HG03097 (cell line): Measurements from ENCODE around the gene HOXD12.

Source experiments
- ATAC-seq: cut with Tn5 transposase; IDR thresholded peaks from one replicate; pipeline ENCODE4 v1.9.1; 2021; ENCODE audit not compliant: unreplicated experiment, low FRiP score

Gene HOXD12

DNA sequence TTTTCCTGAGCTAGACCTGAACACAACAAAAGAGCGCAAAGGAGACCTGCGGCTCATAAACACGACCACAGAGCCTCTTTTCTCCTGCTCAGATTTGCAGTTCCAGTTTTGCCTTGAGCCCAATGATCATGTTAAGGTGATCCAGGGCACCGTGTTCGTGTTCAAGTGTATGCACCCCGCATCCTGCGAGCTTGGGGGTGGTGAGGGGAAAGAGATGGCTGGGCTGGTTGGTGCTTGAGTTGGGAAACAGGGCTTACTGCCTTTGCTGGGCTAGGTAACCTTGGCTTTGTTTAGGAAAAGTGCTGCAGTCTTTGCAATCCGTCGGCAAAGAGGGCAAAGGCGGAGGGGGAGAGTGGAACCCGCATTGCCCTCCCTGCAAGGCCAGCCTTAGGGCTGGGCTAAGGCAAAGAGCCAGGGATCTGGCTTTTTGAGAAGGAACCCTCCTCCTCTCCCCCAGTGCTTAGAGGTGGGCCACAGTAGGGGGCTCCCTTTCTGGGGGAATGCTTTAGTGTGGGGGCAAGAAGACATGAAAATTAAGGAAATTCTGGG lies 18.3 kb downstream of the HOXD12 start:
- ATAC-seq: no peak

- no peak for ATAC-seq
These were observed 19.2 kb downstream of the HOXD12 start for GRCh38 chr2:176118601-176119339.

GRCh38 chr2:176120364-176121189 lies 21.0 kb downstream of the HOXD12 start:
- ATAC-seq: no peak

GRCh38 chr2:176121190-176122051 lies 21.8 kb downstream of the HOXD12 start:
- ATAC-seq: no peak

GRCh38 chr2:176122052-176122682 lies 22.6 kb downstream of the HOXD12 start:
- ATAC-seq: no peak

GRCh38 chr2:176122683-176123410 lies 23.3 kb downstream of the HOXD12 start, which contains the start of gene HOXD9:
HOXD9 (plus strand) TSS chr2:176122719; CDS start chr2:176122769, 50 bp downstream.
- ATAC-seq: no peak

DNA sequence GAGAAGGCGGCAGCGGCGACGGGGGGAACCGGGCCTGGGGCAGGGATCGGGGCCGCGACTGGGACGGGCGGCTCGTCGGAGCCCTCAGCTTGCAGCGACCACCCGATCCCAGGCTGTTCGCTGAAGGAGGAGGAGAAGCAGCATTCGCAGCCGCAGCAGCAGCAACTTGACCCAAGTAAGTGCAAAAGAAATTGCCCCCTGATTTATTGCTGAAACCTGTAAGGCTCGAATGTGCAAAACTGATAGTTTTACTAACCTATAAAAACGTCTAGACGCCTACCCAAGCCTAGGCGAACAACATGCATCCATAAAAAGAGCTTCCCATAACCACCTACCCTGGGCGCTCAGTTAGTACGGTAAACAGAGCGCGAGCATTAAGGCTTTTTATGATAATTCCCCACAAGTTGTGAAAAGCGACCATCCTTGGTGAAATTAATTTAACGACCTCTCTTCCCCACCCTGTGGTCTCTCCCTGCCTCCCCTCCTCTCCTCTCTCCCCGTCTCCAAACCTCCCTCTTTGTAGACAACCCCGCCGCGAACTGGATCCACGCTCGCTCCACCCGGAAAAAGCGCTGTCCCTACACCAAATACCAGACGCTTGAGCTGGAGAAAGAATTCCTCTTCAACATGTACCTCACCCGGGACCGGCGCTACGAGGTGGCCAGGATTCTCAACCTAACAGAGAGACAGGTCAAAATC lies 24.0 kb downstream of the HOXD12 start:
- ATAC-seq: no peak

GRCh38 chr2:176124110-176124946 lies 24.7 kb downstream of the HOXD12 start:
- no peak for ATAC-seq

- no peak for ATAC-seq
These were observed 25.6 kb downstream of the HOXD12 start for GRCh38 chr2:176124947-176125771.

DNA sequence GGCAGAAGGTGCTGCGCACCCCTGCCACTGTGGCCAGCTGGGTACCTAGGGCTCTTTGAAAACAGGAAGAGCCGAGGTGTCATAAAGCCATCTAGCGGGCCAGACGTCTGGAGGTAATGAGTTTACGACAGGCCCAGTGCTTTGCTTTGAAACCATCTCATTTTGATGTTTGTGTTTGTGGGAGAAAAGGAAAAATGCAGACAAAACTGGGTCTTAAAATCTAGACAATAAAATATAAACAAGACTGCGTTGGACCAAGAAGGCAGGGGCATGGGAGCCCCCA lies 26.1 kb downstream of the HOXD12 start:
- no peak for ATAC-seq

- ATAC-seq: no peak
These were observed 27.6 kb downstream of the HOXD12 start for GRCh38 chr2:176126929-176127773.

DNA sequence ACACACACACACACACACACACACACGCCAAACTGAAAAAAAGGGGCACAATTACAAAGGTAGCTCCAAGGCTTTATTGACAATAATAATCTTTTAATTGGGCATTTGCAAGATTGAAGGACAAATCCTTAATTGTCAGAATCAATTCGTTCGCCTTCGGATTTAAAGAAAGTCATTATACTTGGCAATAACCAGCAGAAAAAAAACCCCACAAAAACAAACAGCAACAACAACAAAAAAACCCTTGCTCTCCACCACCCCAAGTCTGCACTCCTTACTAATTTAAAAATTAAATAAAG lies 28.1 kb downstream of the HOXD12 start:
- no peak for ATAC-seq

GRCh38 chr2:176128172-176128981 lies 28.8 kb downstream of the HOXD12 start:
- no peak for ATAC-seq

- ATAC-seq: no peak
These were observed 29.6 kb downstream of the HOXD12 start, which contains the start of gene HOXD8 for GRCh38 chr2:176128982-176129796. HOXD8 (plus strand) TSS chr2:176129705; CDS start chr2:176130367, 662 bp downstream.

DNA sequence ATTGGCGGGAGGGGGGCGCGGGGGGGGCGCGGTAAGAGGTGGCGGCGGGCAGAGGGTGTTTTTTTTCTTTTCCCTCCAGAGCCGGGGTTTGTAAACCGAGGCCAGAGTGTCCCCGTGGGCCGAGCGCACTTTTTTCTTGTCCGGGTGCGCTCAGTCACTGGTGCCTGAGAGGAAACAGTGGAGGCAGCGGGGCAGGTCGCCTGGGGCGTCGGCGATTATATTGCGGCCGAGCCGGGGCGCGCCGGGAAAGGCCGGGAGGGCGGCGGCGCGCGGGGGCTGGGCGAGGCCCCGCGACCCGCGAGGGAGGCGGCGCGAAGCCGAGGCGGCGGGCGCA lies 30.2 kb downstream of the HOXD12 start:
- no peak for ATAC-seq
